ENCODE measurements around the gene EFNA5.

The EFNA5 gene

DNA sequence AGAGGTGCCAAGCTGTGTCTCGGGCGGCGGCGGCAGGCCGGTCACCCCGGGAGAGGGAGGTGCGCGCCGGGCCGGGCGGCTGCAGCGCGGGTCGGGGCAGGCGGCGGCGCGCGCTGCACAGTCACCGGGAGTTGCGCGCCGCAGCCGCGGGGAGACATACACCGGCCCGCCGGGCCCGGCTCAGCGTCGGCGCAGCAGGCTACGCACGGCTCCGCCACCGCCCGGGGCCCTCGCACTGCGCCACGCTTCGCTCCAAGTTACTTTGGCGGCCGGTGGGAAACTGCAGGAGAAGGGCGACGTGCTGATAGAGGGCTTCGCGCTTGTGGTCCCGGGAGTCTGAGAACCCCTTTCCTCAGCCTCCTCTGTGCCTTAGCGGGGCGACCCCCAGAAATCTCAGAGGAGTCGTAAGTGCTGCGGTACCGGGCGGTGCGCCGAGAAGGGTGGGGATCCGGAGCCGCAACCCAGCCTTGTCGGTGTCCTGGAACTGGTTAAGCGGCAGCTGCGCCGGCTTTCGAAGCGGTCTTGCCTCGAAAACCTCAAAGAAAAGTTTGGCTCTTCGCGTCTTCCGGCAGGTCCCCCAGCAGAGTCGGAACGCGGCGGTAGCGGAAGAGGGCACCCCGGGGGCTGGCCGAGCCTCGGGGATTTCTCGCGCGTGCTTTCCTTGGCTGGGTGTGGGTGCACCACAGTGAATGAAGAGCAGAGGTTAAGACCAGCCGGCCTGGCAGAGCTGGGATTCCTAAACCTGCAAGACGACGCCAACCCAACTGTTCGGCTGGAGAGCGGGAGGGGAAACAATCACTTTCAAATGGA lies at the start of gene EFNA5:
Gene EFNA5, minus strand, starts transcription at position 6 of the 810 bp plus-strand sequence.
- no peak for DNase-seq

DNA sequence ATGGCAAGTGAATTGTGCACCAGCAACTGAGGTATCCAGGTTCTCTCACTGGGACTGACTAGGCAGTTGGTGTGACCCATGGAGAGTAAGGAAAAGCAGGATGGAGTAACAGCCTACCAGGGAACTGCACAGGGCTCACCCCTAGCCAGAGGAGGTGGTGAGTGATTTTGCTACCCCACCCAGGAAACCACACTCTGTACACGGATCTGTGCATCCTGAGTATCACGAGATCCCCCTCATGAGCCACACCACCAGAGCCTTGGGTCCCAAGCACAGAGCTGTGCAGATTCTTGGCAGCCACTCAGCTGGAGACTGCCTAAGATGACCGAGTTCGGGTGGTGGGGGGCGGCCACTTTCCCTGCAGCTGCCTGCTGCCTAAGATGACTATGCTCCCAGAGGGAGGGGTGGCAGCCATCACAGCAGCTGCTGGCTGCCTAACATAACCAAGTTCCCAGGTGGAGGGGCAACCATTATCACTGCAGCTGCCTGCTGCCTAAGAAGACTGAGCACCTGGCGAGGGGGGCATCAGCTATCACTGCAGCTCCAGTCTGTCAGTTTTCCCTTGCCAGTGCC lies 48.4 kb upstream of the EFNA5 start:
- DNase-seq, result no peak

GRCh38 chr5:107717816-107718215 lies 47.1 kb upstream of the EFNA5 start:
- DNase-seq, result no peak

GRCh38 chr5:107713228-107713627 lies 42.5 kb upstream of the EFNA5 start:
- no peak for DNase-seq

DNA sequence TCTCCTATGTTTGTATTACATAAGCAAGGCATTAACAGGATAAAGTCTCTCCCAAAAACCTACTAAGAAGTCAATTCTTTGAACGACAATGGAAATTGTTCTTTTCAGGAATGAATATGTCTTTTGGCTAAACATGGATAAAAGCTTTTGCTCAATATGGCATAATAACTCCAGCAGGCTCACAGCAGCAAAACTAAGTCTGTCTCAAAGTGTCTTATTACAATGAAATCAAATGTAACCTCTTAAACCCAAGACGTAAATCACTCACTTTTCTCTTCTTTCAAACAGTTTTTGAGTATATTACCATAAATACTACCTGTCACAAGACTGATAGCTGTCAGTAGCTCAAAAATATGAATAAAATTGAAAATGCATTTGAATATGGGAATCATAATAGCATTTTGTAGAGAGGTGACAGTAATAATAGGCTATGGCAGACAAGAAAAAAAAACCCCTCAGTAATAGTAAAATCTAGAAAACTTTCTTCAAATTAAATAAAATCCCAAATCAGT lies 41.7 kb upstream of the EFNA5 start:
- DNase-seq, result no peak

DNA sequence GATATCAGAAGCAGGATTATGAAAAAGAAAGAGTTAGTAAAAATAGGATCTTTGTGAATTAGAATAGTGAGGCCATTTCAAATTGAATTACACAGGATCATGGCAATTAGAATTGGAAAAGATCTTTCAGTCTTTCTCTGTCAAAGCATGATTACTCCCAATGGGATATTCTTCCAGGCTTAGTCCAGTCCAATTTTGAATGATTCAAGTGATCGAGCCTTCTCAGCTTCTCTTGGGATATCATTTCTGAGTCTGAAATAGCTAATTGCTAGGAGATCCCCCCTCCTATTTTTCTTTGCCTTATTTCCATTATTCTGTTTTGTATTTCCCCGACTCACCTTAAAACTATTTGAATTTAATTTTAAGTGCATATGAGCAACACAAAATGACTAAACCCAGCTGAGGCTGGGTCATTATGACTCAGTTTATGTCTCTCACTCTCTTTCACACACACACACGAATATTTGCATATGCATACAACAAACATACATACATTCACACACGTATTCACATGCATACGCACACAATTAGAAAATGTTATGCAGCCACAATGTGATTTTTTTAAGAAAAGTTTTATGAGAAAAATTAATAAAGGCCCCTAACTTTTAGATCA lies 34.8 kb upstream of the EFNA5 start:
- DNase-seq, result no peak

DNA sequence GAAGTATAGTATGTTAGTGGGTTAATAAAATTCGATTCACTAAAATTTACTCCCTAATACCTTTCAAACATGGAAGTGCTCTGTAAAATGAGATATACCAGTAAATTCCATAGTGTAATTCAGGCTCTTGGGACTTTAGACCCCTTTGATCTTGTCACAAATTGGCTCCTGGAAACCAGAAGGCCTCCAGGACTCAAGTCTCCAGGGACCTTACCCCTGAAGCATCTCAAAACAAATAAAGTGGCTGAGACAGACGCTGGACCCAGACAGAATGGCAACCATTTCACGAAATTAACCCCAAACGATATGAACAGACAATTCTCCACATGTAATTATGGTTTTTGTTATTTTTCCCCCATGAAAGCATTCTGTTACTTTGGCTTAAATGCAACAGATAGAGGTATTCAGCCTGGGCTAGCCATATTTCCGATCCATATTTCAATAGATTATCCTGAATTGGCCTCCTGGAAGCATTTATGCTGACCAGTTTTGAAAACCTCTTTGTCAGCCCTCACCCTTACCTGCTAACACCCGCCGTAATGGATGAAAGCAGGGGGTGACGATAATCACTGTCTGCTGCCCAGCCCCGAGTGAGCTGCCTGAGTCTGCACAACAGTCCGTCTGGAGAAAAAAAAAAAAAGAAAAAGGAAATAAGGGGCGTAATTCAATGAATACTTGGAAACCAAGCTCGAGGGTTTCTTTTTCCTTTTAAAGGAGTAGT lies 34.1 kb upstream of the EFNA5 start:
- DNase-seq, result no peak

DNA sequence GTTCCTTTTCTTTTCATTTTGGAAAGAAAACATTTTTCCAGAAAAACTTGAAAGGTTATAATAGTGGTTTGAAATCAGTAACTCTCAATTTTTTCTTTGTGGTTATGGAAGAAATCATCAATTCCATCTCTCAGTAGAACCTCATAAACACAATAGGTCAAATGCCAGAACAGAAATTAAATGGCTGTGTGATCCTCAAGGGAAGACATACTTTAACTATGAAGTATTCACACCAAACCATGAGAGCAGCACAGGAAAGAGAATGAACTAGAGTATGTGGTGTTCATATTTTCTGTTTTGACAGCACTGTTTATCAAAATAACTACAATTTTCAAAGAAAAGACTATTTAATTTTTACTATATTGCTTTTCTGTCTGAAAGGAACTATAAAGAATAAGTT lies 29.7 kb upstream of the EFNA5 start:
- no peak for DNase-seq

DNA sequence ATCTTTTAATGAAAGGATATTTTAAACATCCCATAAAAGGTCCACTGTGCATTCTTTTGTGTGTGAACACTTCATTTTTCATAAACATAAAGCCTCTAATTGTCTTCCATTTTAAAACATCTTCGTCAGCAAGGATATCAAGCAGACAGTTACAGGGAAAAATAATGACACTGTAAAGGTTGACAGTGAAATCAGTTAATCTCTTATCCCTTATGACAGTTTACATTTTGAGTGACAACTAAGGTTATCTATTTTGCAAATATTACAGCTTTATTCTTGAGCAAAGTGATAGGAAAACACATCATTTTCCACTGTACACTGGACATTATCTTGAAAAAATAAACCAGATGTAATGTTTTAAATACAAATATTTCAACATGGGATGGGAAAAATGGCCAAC lies 28.7 kb upstream of the EFNA5 start:
- no peak for DNase-seq

- DNase-seq, result no peak
Observed at GRCh38 chr5:107698286-107698685, 27.5 kb upstream of the EFNA5 start.

DNA sequence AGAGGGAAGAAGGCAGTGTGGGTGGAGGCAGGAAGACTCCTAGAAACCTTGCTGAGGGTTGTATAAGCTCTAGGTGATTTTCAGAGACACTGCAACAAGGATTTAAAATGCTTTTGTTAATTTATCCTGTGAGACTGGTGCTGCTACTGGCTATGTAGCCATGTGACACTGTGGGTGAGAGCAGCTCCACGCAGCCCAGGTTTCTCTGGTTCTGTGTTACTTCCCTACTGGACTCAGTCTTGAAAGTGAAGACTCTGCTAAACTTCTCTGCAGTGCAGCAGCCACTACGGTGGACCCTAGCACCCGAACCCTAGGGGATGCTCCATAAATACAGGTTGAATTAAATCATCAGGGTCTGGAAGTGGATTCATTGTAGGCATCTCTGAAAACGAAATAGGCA lies 25.8 kb upstream of the EFNA5 start:
- DNase-seq, result no peak

DNA sequence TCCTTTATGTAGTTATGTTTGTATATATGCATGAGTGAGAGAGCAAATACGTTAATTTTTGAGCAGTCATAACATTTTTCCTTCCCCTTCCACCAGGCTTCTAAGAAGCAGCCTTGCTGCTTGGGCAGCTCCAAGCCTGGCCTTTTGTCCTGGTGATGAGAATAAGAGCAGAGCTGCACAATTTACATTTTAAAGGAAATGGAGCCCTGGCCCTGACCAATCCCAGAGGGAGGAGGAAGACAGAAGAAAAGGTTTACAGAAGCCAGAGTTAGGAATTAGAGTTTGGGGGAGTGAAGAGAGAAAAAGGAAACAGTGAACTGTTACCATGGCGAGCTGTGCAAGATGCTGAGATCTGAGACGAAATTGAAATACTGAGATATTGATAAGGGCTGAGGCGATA lies 25.3 kb upstream of the EFNA5 start:
- DNase-seq, result no peak

DNA sequence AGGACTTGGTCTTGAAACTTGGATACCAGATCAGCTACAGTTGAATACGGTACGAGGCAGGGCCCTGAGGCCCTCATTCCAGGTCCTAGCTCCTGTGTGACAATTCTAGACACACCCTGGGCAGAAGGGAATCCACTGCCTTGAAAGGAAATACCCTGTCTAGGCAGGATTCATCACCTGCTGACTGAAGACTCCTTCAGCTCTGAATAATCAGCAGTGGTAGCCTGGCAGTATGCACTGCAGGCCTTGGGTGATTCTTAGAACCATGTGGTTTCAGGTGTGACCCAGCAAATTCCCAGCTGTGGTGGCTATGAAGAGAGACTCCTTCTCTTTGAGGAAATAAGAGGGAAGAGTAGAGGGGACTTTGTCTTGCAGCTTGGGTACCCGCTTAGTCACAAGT lies 17.2 kb upstream of the EFNA5 start:
- no peak for DNase-seq

- no peak for DNase-seq
Observed at GRCh38 chr5:107687404-107687803, 16.7 kb upstream of the EFNA5 start.

DNA sequence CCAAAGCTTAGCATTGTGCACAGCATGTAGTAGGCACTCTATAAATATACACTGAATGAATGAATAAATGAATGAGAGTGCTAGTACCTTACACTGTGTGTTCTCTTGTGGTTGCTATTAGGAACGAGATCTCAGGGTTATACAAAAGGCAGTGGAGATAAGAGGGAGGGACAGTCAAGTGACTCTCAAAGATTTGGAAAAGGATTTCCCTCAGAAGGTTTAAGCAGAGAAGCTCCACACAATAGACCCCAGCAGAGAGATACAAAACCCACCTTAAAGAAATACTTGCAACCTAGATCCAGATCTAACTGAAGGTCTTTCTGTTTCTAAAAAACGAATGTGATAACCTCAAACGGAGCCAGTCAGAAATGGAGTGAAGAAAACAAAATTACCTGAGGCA lies 11.8 kb upstream of the EFNA5 start:
- no peak for DNase-seq

- no peak for DNase-seq
Observed at GRCh38 chr5:107680799-107681198, 10.1 kb upstream of the EFNA5 start.

- DNase-seq, result no peak
Observed at GRCh38 chr5:107680099-107680498, 9.4 kb upstream of the EFNA5 start.

GRCh38 chr5:107676702-107677101 lies 6.0 kb upstream of the EFNA5 start:
- DNase-seq, result no peak

DNA sequence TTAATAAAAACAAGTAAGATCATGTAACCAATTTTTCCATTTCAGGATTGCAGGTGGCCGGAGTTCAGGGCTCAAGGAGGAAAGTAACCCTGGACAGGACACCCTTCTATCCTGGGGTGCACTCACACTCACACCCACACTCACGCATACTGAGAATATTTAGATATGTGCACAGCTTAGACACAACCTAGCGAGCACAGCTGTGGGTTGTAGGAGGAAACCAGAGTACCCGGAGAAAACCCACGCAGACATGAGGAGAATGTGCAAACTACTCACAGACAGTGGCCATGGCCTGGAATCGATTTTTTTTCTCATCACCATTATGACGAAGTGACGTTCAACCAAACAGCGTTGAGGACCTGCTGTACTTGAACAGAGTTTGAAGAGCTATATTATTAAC lies 4.5 kb upstream of the EFNA5 start:
- no peak for DNase-seq

DNA sequence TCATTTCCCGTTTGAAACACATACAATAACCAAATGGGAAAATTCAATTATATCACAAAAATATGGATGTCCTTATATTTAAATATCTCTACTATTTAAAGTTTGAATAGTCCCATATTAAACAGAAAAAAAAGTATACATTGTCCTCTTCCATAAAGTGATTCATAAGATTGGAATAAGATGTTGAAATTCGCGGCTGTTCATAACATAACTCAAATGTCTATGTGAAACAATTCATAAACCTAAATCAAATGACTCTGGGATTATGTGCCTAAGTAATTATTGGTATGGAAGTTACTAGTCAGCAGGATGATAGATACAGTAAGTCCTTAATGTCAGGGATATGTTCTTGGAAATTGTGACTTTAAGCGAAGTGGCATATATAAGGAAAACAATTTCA lies 3.9 kb upstream of the EFNA5 start:
- DNase-seq, result no peak

- DNase-seq, result peak; percentile 49
Observed at GRCh38 chr5:107673368-107674136, 2.8 kb upstream of the EFNA5 start.

GRCh38 chr5:107673039-107673367 lies 2.3 kb upstream of the EFNA5 start:
- DNase-seq, result no peak

Measured in activated CD4-positive, alpha-beta T cell treated with anti-CD3 and anti-CD28 coated beads for 1 hour (primary cell).